H1 (cell line): ENCODE results near the gene PLLP. TPM values are rescaled to one million over a fixed set of nuclear protein-coding genes. Genes with fewer than 3 reads are reported as not detected.

Source experiments
- CTCF ChIA-PET: fragments of 300-600 bp; sonication (Branson Sonifier 250); formaldehyde crosslinking; loops from one replicate; lab custom pipeline; 2021; ENCODE audit not compliant: partially characterized antibody; lab: Charles Lee
- POLR2A ChIA-PET: fragments of 300-600 bp; sonication (Branson Sonifier 250); formaldehyde crosslinking; loops from one replicate; lab custom pipeline; 2021; ENCODE audit warnings: inconsistent platforms; ENCODE audit not compliant: partially characterized antibody; lab: Charles Lee
- DNase-seq, 2 experiments: peaks; one replicate each; pipeline versions ENCODE4 v3.0.0 to v3.0.0-alpha.2; 2010 to 2022; ENCODE audit warnings: low spot score in 2 of 2, low read depth in 1 of 2, mixed read lengths in 1 of 2
- FAIRE-seq: peaks from 2 replicates; lab custom pipeline; 2011; peaks lifted over from hg19 to GRCh38; lab: Jason Lieb, UNC
- H2AFZ ChIP-seq: 2 replicates; pipeline ENCODE4 v1.8.1; 2012; ENCODE audit warnings: low read length, inconsistent platforms
- H2AK5ac ChIP-seq: 2 replicates; pipeline ENCODE4 v1.6.1; 2013; ENCODE audit warnings: low read depth, low read length
- H2BK120ac ChIP-seq: replicated peaks from 2 replicates; pipeline ENCODE3; 2013; ENCODE audit warnings: low read depth, low read length, inconsistent platforms
- H2BK12ac ChIP-seq: 2 replicates; pipeline ENCODE4 v1.6.1; 2013; ENCODE audit warnings: low read depth, low read length
- H2BK15ac ChIP-seq: 2 replicates; pipeline ENCODE4 v1.6.1; 2013; ENCODE audit warnings: low read length
- H2BK20ac ChIP-seq: 2 replicates; pipeline ENCODE4 v1.6.1; 2013; ENCODE audit warnings: low read length
- H2BK5ac ChIP-seq: 2 replicates; pipeline ENCODE4 v1.6.1; 2013; ENCODE audit warnings: low read depth, low read length
- H3K14ac ChIP-seq: 2 replicates; pipeline ENCODE4 v1.6.1; 2013; ENCODE audit warnings: inconsistent platforms; ENCODE audit not compliant: insufficient read length
- H3K18ac ChIP-seq: 2 replicates; pipeline ENCODE4 v1.6.1; 2013; ENCODE audit warnings: low read length; ENCODE audit errors: extremely low read depth
- H3K23ac ChIP-seq: 2 replicates; pipeline ENCODE4 v1.6.1; 2013; ENCODE audit warnings: inconsistent platforms; ENCODE audit not compliant: insufficient read length
- H3K23me2 ChIP-seq: 2 replicates; pipeline ENCODE4 v1.6.1; 2013; ENCODE audit warnings: low read depth, low read length
- H3K27ac ChIP-seq: 2 replicates; pipeline ENCODE4 v1.6.1; 2011; ENCODE audit warnings: low read depth, low read length, inconsistent platforms
- H3K27me3 ChIP-seq, 4 experiments: replicated peaks in 1 of 4; 1 replicate in 1 of 4; 2 replicates in 3 of 4; pipeline versions ENCODE4 v1.6.1 to v1.8.1; 2011 to 2013; ENCODE audit warnings: low read length in 3 of 4, mild to moderate bottlenecking in 3 of 4, inconsistent platforms in 2 of 4, mixed read lengths in 2 of 4, moderate library complexity in 1 of 4; ENCODE audit not compliant: control insufficient read depth in 3 of 4, insufficient read depth in 3 of 4; ENCODE audit errors: extremely low read depth in 1 of 4
- H3K36me3 ChIP-seq, 4 experiments: 2 replicates each; pipeline versions ENCODE4 v1.6.1 to v1.8.1; 2011 to 2013; ENCODE audit warnings: mild to moderate bottlenecking in 4 of 4, low read length in 3 of 4, moderate library complexity in 2 of 4, control low read depth in 1 of 4, inconsistent platforms in 1 of 4; ENCODE audit not compliant: insufficient read depth in 4 of 4, control insufficient read depth in 2 of 4
- H3K4ac ChIP-seq: replicated peaks from 2 replicates; pipeline ENCODE3; 2013; ENCODE audit warnings: low read length, low read depth, mixed read lengths, inconsistent platforms; ENCODE audit not compliant: insufficient read length
- H3K4me1 ChIP-seq, 4 experiments: replicated peaks in 1 of 4; 1 replicate in 1 of 4; 2 replicates in 3 of 4; pipeline versions ENCODE4 v1.6.1 to v1.8.1; 2011 to 2013; ENCODE audit warnings: low read length in 3 of 4, inconsistent platforms in 2 of 4, mixed read lengths in 1 of 4; ENCODE audit not compliant: insufficient read depth in 4 of 4, control insufficient read depth in 3 of 4
- H3K4me2 ChIP-seq, 2 experiments: 2 replicates each; pipeline versions ENCODE4 v1.6.1 to v1.8.1; 2011 to 2013; ENCODE audit warnings: low read depth in 2 of 2, low read length in 2 of 2, control low read depth in 1 of 2, inconsistent platforms in 1 of 2, mild to moderate bottlenecking in 1 of 2; ENCODE audit not compliant: insufficient read depth in 1 of 2
- H3K4me3 ChIP-seq, 4 experiments: fragments of 200-600, 300-600 bp in 1 of 4; sonication (generic), shearing (Covaris generic), sonication (Bioruptor Twin) in 1 of 4; 2 replicates each; pipeline versions ENCODE4 v1.5.1 to v1.8.1; 2011 to 2016; ENCODE audit warnings: low read length in 4 of 4, low read depth in 3 of 4, control low read depth in 2 of 4, inconsistent platforms in 2 of 4, mild to moderate bottlenecking in 2 of 4, mixed read lengths in 1 of 4, moderate library complexity in 1 of 4; ENCODE audit not compliant: insufficient read depth in 2 of 4; ENCODE audit errors: extremely low read depth in 1 of 4
- H3K56ac ChIP-seq: replicated peaks from 2 replicates; pipeline ENCODE3; 2013; ENCODE audit warnings: low read depth, mild to moderate bottlenecking, mixed read lengths, low read length, inconsistent platforms; ENCODE audit not compliant: insufficient read length
- H3K79me1 ChIP-seq: 2 replicates; pipeline ENCODE4 v1.6.1; 2013; ENCODE audit warnings: low read depth, low read length, control low read depth
- H3K79me2 ChIP-seq, 2 experiments: 2 replicates each; pipeline versions ENCODE4 v1.6.1 to v1.8.1; 2012 to 2013; ENCODE audit warnings: low read length in 2 of 2, mild to moderate bottlenecking in 2 of 2, inconsistent platforms in 1 of 2; ENCODE audit not compliant: insufficient read depth in 2 of 2, control insufficient read depth in 1 of 2
- H3K9ac ChIP-seq, 4 experiments: replicated peaks in 1 of 4; 1 replicate in 1 of 4; 2 replicates in 3 of 4; pipeline versions ENCODE4 v1.6.1 to v1.8.1; 2011 to 2013; ENCODE audit warnings: low read depth in 3 of 4, low read length in 3 of 4, control low read depth in 2 of 4, mild to moderate bottlenecking in 2 of 4, moderate library complexity in 2 of 4, inconsistent platforms in 1 of 4; ENCODE audit errors: extremely low read depth in 1 of 4
- H3K9me3 ChIP-seq, 2 experiments: 2 replicates each; pipeline versions ENCODE4 v1.6.1 to v1.8.1; 2012 to 2013; ENCODE audit warnings: mild to moderate bottlenecking in 2 of 2, moderate library complexity in 2 of 2, control low read depth in 1 of 2, inconsistent platforms in 1 of 2, low read depth in 1 of 2, low read length in 1 of 2, mixed read lengths in 1 of 2; ENCODE audit not compliant: insufficient read depth in 2 of 2
- H4K20me1 ChIP-seq, 2 experiments: replicated peaks in 1 of 2; 2 replicates each; pipeline versions ENCODE3 to v1.8.1; 2011 to 2013; ENCODE audit warnings: inconsistent platforms in 2 of 2, low read length in 2 of 2, mild to moderate bottlenecking in 1 of 2; ENCODE audit not compliant: insufficient read depth in 2 of 2, control insufficient read depth in 1 of 2
- H4K5ac ChIP-seq: 2 replicates; pipeline ENCODE4 v1.6.1; 2013; ENCODE audit warnings: low read length, low read depth, mixed read lengths, inconsistent platforms; ENCODE audit not compliant: insufficient read length
- H4K8ac ChIP-seq: 2 replicates; pipeline ENCODE4 v1.8.0; 2013; ENCODE audit warnings: mild to moderate bottlenecking, moderate library complexity, low read length, inconsistent platforms; ENCODE audit not compliant: insufficient read depth; ENCODE audit errors: extremely low read depth
- H4K91ac ChIP-seq: replicated peaks from 2 replicates; pipeline ENCODE3; 2013; ENCODE audit warnings: low read length, mixed read lengths, inconsistent platforms; ENCODE audit not compliant: insufficient read length
- ATF2 ChIP-seq: IDR thresholded peaks from 2 replicates; pipeline ENCODE4 v1.6.1; 2012; ENCODE audit warnings: low read length, inconsistent platforms
- BACH1 ChIP-seq: IDR thresholded peaks from 2 replicates; pipeline ENCODE4 v1.6.1; 2012; ENCODE audit warnings: low read length, improper control_type of control experiment
- FOSL1 ChIP-seq: IDR thresholded peaks from 2 replicates; pipeline ENCODE4 v1.6.1; 2011; ENCODE audit warnings: mild to moderate bottlenecking, low read depth, low read length, moderate library complexity; ENCODE audit not compliant: insufficient read depth
- KDM4A ChIP-seq: IDR thresholded peaks from one replicate; pipeline ENCODE4 v1.7.1; 2012; ENCODE audit warnings: low read depth, mild to moderate bottlenecking, moderate library complexity, low read length, inconsistent platforms; ENCODE audit not compliant: severe bottlenecking
- MAFK ChIP-seq: IDR thresholded peaks from 2 replicates; pipeline ENCODE4 v1.6.1; 2012; ENCODE audit warnings: low read depth, mild to moderate bottlenecking, improper control_type of control experiment, low read length
- MAX ChIP-seq: IDR thresholded peaks from 2 replicates; pipeline ENCODE4 v1.6.1; 2012; ENCODE audit warnings: inconsistent platforms
- NRF1 ChIP-seq: IDR thresholded peaks from 2 replicates; pipeline ENCODE4 v1.6.1; 2011; ENCODE audit warnings: mild to moderate bottlenecking, low read depth, low read length, improper control_type of control experiment
- SP2 ChIP-seq: IDR thresholded peaks from 2 replicates; pipeline ENCODE4 v1.6.1; 2012; ENCODE audit warnings: mild to moderate bottlenecking, low read length, inconsistent platforms
- SUZ12 ChIP-seq: fragments of 200-600 bp; sonication (generic); IDR thresholded peaks from 2 replicates; pipeline ENCODE4 v1.6.1; 2012; ENCODE audit warnings: mild to moderate bottlenecking, inconsistent platforms, low read length, moderate library complexity, mixed read lengths
- TEAD4 ChIP-seq: IDR thresholded peaks from 2 replicates; pipeline ENCODE4 v1.6.1; 2012; ENCODE audit warnings: low read depth, low read length, inconsistent platforms, mixed read lengths
- WGBS, 2 experiments: shearing (Covaris generic) in 1 of 2; methylation state at CpG; one replicate each; pipeline versions ENCODE4 v1.1.6 to v1.1.7; 2013 to 2015; ENCODE audit warnings: low lambda C conversion rate in 2 of 2, mixed read lengths in 2 of 2, inconsistent platforms in 1 of 2, low coverage in 1 of 2, missing lambda C conversion rate in 1 of 2; ENCODE audit not compliant: insufficient replicate concordance in 2 of 2, insufficient coverage in 1 of 2, insufficient read length in 1 of 2; ENCODE audit errors: extremely low coverage in 1 of 2, missing lambda C conversion rate in 1 of 2; 5-methylcytosine and 5-hydroxymethylcytosine counted together
- polyA plus RNA-seq, 7 experiments: library from polyadenylated mRNA; depleted of rRNA in 3 of 7; stranded (reverse) in 5 of 7; unstranded in 2 of 7; fragments of >200 nt in 5 of 7; fragments of 200-250 nt in 2 of 7; gene quantifications; 1 replicate in 5 of 7; 2 replicates in 1 of 7; 4 replicates in 1 of 7; pipeline versions ENCODE4 v1.2.1 to v1.2.3, GENCODE V29; 2011 to 2013; ENCODE audit warnings: missing spikeins in 2 of 7, mixed read lengths in 2 of 7
- total RNA-seq: library from RNA; stranded (reverse); fragmentation: NEBNext Ultra II Directional; extraction: Animal tissue kit (Norgen Biotek cat#: 25700); gene quantifications from 2 replicates; pipeline ENCODE4 v1.2.1, GENCODE V29; 2021

PLLP gene
- total and polyA plus RNA-seq, 2 of the 8 experiments (the other 6 are each of a cell fraction or from before 2014, with no cell fraction given): 2.9 to 10.6 TPM

- H3K18ac ChIP-seq: no peak overlapping the region
- POLR2A ChIA-PET: interaction anchor here (0.9 to 5.0 kb wide), 6 partner anchors 16 to 226 kb away, joined by 3 to 47 read pairs (median 4); partner anchors contain the start of genes CIAPIN1, COQ9, POLR2C and PSME3IP1
- TF ChIP-seq SUZ12 (no peak), ATF2 (peak; percentile 59; the same call in 1 of the 2 replicates), FOSL1 (no peak), NRF1 (peak; percentile 23; the same call in 1 of the 2 replicates), MAX (0 out of 2 replicates have a peak, but pooled peaks have one; percentile 8), TEAD4 (peak; percentile 66), SP2 (no peak), MAFK (peak; percentile 92; the same call in 1 of the 2 replicates), KDM4A (no peak), BACH1 (peak; percentile 48)
Observed at GRCh38 chr16:57299719-57300386, 15.4 kb upstream of the PLLP start.

More at GRCh38 chr16:57299719-57300386, 15.4 kb upstream of the PLLP start:
- H3K23me2 ChIP-seq: peaks cover 6% of the 10 kb centered on the region; the same call in 1 of the 2 replicates
- peak overlapping the region; percentile 53 to 91 for H3K4me2 ChIP-seq
- H3K36me3 ChIP-seq: no peaks in the 10 kb centered on the region
- H3K9ac ChIP-seq: peak overlapping the region in 1 of 4 experiments; percentile 49; a peak in 3 of 7 replicates
- FAIRE-seq (peak; percentile 75), DNase-seq (peak; percentile 80 to 95)
- peaks cover 0 to 6% (median 2%) of the 10 kb centered on the region in 4 experiments; a peak in 2 of 7 replicates for H3K27me3 ChIP-seq
- H2BK120ac ChIP-seq: no peak overlapping the region
- H3K23ac ChIP-seq: no peak overlapping the region
- H3K79me2 ChIP-seq: no peaks in the 10 kb centered on the region
- no peak overlapping the region for H4K5ac ChIP-seq
- peak overlapping the region; percentile 74 to 90 (median 80) for H3K4me3 ChIP-seq
- no peak overlapping the region for H2BK20ac ChIP-seq
- CTCF ChIA-PET: interaction anchor here (0.6 to 18.2 kb wide), 22 partner anchors 9 to 337 kb away, joined by 3 to 513 read pairs (median 4); partner anchors contain the start of gene CCL17
- no peak overlapping the region for H3K4ac ChIP-seq
- H4K91ac ChIP-seq: no peak overlapping the region
- no peak overlapping the region for H3K14ac ChIP-seq
- no peak overlapping the region for H3K27ac ChIP-seq
- no peaks in the 10 kb centered on the region for H4K20me1 ChIP-seq
- no peak overlapping the region for H2BK5ac ChIP-seq
- no peak overlapping the region for H2BK12ac ChIP-seq
- H2AK5ac ChIP-seq: no peak overlapping the region
- peaks cover 0 to 5% (median 2%) of the 10 kb centered on the region in 4 experiments; a peak in 3 of 7 replicates for H3K4me1 ChIP-seq
- no peaks in the 10 kb centered on the region for H3K79me1 ChIP-seq
- no peak overlapping the region for H3K56ac ChIP-seq
- H2AFZ ChIP-seq: peak overlapping the region; percentile 89
- WGBS, 2 experiments: 2% methylated on average over 35 of the region's 35 CpGs; no CpG with 5 or more reads in 1 of the 2 experiments
- no peak overlapping the region for H4K8ac ChIP-seq
- H3K9me3 ChIP-seq: no peaks in the 10 kb centered on the region
- H2BK15ac ChIP-seq: no peak overlapping the region
